ENCODE results near the gene TIMM10.

DNA sequence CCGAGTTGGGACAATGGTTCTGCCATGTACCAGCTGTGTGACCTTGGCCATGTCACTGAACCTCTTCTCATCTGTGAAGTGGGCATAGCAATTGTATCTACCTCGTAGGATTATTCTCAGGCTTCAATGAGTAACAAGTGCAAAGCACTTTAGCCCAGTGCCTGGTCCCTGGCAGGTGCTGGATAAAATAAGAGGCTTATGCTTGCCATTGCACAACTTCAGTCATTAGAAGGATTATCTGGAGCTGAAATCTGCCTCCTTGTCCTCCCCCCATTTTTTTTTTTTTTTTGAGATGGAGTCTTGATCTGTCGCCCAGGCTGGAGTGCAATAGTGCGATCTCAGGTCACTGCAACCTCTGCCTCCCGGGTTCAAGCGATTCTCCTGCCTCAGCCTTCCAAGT, 14.0 kb upstream of the TIMM10 start:
- no peak for TF ChIP-seq POLR2A (IDR thresholded peaks at IDR 0.05)
- TF ChIP-seq, protein P1, sequence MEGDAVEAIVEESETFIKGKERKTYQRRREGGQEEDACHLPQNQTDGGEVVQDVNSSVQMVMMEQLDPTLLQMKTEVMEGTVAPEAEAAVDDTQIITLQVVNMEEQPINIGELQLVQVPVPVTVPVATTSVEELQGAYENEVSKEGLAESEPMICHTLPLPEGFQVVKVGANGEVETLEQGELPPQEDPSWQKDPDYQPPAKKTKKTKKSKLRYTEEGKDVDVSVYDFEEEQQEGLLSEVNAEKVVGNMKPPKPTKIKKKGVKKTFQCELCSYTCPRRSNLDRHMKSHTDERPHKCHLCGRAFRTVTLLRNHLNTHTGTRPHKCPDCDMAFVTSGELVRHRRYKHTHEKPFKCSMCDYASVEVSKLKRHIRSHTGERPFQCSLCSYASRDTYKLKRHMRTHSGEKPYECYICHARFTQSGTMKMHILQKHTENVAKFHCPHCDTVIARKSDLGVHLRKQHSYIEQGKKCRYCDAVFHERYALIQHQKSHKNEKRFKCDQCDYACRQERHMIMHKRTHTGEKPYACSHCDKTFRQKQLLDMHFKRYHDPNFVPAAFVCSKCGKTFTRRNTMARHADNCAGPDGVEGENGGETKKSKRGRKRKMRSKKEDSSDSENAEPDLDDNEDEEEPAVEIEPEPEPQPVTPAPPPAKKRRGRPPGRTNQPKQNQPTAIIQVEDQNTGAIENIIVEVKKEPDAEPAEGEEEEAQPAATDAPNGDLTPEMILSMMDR (IDR thresholded peaks at IDR 0.05) = no peak
